Chondrocyte (in vitro differentiated cells): ENCODE data around the gene NDUFAF4. TPM values are rescaled to one million over a fixed set of nuclear protein-coding genes. Genes with fewer than 3 reads are reported as not detected.
"Not testable (repeated sequence)": the region's sequence is repeated elsewhere in the genome, so short reads cannot be mapped to it uniquely, and the experiment has no call there.

ENCODE experiments used
- DNase-seq: peaks from one replicate; pipeline ENCODE4 v3.0.0; 2021; ENCODE audit warnings: mixed read lengths, low spot score
- H3K27ac Mint-ChIP-seq: one replicate; pipeline ENCODE4 v1.8.0; 2021; ENCODE audit warnings: mild to moderate bottlenecking, moderate library complexity, mixed read lengths; ENCODE audit not compliant: unreplicated experiment
- H3K27me3 Mint-ChIP-seq: 2 replicates; pipeline ENCODE4 v1.8.0; 2021; ENCODE audit warnings: low read depth, mixed read lengths
- H3K36me3 Mint-ChIP-seq: 2 replicates; pipeline ENCODE4 v1.8.0; 2021; ENCODE audit warnings: low read depth, mixed read lengths
- H3K4me1 Mint-ChIP-seq: 2 replicates; pipeline ENCODE4 v1.8.0; 2021; ENCODE audit warnings: low read depth, mild to moderate bottlenecking, mixed read lengths
- H3K4me3 Mint-ChIP-seq: one replicate; pipeline ENCODE4 v1.8.0; 2021; ENCODE audit warnings: mild to moderate bottlenecking, moderate library complexity, mixed read lengths; ENCODE audit not compliant: unreplicated experiment
- H3K9me3 Mint-ChIP-seq: 2 replicates; pipeline ENCODE4 v1.8.0; 2021; ENCODE audit warnings: low read depth, mixed read lengths
- total RNA-seq: library from RNA; stranded (reverse); gene quantifications from 3 replicates; pipeline ENCODE4 v1.2.1, GENCODE V29; 2021
- TF ChIP-seq, protein P1 (sequence below): fragments of 200-600 bp; sonication (generic); IDR thresholded peaks from 2 replicates; pipeline ENCODE4 v1.5.0; 2021; ENCODE audit warnings: antibody characterized with exemption, mild to moderate bottlenecking, moderate library complexity

The NDUFAF4 gene
- total RNA-seq, 1 donor from 2014 or later, result 25.0 TPM

DNA sequence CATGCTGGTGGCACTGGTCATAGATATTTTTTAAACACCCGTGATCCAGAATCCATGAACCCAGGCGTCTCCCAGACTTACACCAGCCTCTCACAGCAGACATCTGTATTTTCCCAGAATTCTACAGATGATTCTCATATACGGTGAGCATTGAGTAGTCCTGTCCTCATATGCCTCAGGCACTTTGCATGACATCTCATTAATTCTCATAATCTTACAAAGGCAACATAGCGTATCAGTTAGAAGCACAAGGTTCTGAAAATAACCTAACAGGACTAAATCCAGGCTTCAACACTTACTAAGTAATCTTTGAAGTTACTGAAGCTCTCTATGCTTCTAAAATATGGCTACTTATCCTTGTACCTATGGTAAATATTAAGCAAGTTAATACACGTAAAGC, 8.9 kb downstream of the NDUFAF4 start:
- H3K36me3 Mint-ChIP-seq, result peaks cover 14% of the 10 kb centered on the region
- H3K4me1 Mint-ChIP-seq, result no peaks in the 10 kb centered on the region
- H3K27me3 Mint-ChIP-seq, result peaks cover 11% of the 10 kb centered on the region
- H3K27ac Mint-ChIP-seq, result no peak overlapping the region
- no peak for DNase-seq
- H3K9me3 Mint-ChIP-seq, result no peaks in the 10 kb centered on the region
- no peak overlapping the region for H3K4me3 Mint-ChIP-seq
- TF ChIP-seq, protein P1, sequence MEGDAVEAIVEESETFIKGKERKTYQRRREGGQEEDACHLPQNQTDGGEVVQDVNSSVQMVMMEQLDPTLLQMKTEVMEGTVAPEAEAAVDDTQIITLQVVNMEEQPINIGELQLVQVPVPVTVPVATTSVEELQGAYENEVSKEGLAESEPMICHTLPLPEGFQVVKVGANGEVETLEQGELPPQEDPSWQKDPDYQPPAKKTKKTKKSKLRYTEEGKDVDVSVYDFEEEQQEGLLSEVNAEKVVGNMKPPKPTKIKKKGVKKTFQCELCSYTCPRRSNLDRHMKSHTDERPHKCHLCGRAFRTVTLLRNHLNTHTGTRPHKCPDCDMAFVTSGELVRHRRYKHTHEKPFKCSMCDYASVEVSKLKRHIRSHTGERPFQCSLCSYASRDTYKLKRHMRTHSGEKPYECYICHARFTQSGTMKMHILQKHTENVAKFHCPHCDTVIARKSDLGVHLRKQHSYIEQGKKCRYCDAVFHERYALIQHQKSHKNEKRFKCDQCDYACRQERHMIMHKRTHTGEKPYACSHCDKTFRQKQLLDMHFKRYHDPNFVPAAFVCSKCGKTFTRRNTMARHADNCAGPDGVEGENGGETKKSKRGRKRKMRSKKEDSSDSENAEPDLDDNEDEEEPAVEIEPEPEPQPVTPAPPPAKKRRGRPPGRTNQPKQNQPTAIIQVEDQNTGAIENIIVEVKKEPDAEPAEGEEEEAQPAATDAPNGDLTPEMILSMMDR, result no peak

DNA sequence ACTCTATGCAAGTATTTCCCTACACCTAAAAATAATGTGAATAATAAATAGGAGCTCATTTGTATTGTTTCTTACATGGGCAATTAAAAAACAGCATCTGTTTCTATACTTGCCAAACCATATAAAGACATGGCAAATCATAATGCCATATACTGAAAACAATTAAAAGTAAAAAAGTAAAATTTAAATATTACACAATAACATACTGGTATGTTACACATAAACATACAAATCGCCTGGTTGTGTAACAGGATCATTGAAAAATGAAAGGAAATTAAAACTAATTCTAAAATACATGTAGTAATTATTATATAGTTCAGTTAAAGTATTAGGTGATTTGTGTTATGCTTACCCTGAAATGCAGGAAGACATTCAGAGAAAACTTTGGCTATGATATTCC, 11.2 kb downstream of the NDUFAF4 start:
- no peaks in the 10 kb centered on the region for H3K4me1 Mint-ChIP-seq
- no peak for DNase-seq
- H3K27ac Mint-ChIP-seq, result no peak overlapping the region
- H3K9me3 Mint-ChIP-seq, result no peaks in the 10 kb centered on the region
- H3K4me3 Mint-ChIP-seq, result no peak overlapping the region
- TF ChIP-seq, protein P1, result no peak
- peaks cover 22% of the 10 kb centered on the region for H3K27me3 Mint-ChIP-seq
- H3K36me3 Mint-ChIP-seq, result peaks cover 12% of the 10 kb centered on the region

DNA sequence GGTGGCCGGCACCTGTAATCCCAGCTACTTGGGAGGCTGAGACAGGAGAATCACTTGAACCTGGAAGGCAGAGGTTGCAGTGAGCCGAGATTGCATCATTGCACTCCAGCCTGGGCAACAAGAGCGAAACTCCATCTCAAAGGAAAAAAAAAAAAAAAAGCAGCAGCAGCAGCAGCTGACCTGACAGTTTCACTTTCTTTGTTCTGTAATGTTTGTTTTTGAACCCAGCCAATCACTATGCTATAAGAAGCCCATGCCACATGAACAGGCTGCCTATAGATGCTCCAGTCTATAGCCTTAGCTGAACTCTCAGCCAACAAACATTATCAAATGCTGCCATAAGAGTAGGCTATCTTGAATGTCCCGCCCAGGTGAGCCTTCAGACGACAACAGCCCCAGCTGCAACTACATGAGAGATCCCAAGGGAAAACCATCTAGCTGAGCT, 12.5 kb downstream of the NDUFAF4 start:
- DNase-seq, H3K4me1 Mint-ChIP-seq, H3K27ac Mint-ChIP-seq, H3K36me3 Mint-ChIP-seq, H3K9me3 Mint-ChIP-seq, H3K4me3 Mint-ChIP-seq: not testable (repeated sequence)
- peaks cover 29% of the 10 kb centered on the region for H3K27me3 Mint-ChIP-seq

DNA sequence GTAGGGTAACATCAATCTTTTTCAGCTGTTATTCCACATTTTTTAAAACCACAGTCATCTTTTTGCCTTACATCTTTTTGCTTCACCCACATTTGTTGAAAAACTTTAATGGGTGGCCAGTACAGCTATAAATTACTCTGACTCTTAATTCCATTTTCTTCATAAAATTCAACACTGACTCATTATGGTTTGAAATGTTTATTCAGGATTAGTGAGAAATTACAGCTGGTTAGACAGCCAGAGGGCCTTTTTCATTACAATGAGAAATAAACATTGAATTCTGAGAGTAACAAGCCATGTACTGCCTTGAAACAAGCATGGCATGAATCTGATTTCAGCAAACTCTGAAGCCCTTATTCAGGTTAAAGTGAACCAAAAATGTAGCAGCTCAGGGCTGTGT, 19.5 kb downstream of the NDUFAF4 start:
- Mint-ChIP-seq H3K4me3 (no peak overlapping the region), H3K36me3 (no peaks in the 10 kb centered on the region), H3K27me3 (peaks cover 27% of the 10 kb centered on the region), H3K27ac (no peak overlapping the region), H3K4me1 (no peaks in the 10 kb centered on the region), H3K9me3 (no peaks in the 10 kb centered on the region)
- no peak for DNase-seq
- TF ChIP-seq, protein P1, result no peak

DNA sequence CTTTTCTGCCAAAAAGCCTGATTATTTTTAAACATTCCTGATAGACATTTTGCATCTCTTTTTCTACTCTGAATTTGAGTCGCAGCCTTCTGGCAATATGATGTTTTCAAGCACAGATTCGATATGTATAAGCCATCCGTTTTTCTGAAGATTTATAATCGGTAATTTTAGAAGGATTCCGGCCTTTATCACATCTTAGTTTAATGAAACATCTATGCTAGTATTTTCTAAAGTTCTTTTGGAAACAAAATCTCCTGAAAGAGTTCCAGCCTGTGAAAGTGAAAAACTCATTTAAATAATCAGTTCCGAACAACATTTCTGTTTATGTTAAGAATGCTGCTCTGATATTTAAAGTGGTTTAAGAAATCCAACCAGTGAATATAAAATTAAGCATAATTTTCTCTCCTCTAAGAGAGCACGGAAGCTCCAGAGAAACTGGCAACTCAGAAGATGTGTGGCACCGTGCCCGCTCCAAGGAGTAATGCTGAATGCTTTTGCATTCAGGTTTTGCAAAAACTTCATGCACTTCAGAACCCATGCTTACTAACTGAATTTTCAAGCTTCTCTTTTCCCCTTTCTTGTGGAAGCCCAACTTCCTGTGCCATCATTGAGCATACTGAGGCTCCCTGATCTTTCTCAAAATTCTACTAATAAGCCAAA, 20.7 kb downstream of the NDUFAF4 start:
- Mint-ChIP-seq H3K27me3 (peaks cover 24% of the 10 kb centered on the region), H3K9me3 (no peaks in the 10 kb centered on the region), H3K27ac (no peak overlapping the region), H3K36me3 (no peaks in the 10 kb centered on the region), H3K4me3 (no peak overlapping the region), H3K4me1 (no peaks in the 10 kb centered on the region)
- TF ChIP-seq, protein P1, result no peak
- DNase-seq, result no peak

DNA sequence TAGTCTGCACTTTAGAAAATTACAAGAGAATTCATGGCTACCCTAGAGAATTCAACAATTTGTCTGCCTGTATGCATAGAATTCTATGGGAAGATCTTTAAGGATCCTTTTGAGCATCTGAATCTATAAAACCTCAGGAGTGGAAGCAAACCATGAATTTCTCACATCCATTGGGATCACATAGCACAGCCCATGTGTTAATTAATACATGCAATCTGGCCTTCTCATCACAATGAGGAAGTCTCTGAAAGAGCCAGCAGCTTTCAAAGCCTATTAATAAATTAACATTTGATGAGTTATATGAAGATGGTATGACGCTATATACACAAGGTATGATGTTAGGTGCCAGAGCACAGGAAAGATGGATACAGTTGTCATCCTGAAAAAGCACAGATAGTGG, 24.7 kb downstream of the NDUFAF4 start:
- TF ChIP-seq, protein P1, result no peak
- H3K9me3 Mint-ChIP-seq, result no peaks in the 10 kb centered on the region
- DNase-seq, result no peak
- H3K4me3 Mint-ChIP-seq, result no peak overlapping the region
- H3K27ac Mint-ChIP-seq, result no peak overlapping the region
- H3K4me1 Mint-ChIP-seq, result no peaks in the 10 kb centered on the region
- peaks cover 30% of the 10 kb centered on the region for H3K27me3 Mint-ChIP-seq
- H3K36me3 Mint-ChIP-seq, result no peaks in the 10 kb centered on the region
